Nephron (organoid): Measurements from ENCODE around the gene PADI4.

ENCODE experiments used
- H3K27ac Mint-ChIP-seq, 3 experiments: 2 replicates each; pipeline ENCODE4 v1.8.0; 2020; ENCODE audit warnings: mixed read lengths in 3 of 3, mild to moderate bottlenecking in 2 of 3, moderate library complexity in 1 of 3
- H3K27me3 Mint-ChIP-seq: 2 replicates; pipeline ENCODE4 v1.8.0; 2021; ENCODE audit warnings: low read depth, mild to moderate bottlenecking, moderate library complexity, mixed read lengths
- H3K36me3 Mint-ChIP-seq: 2 replicates; pipeline ENCODE4 v1.8.0; 2020; ENCODE audit warnings: low read depth, mixed read lengths
- H3K4me1 Mint-ChIP-seq: 2 replicates; pipeline ENCODE4 v1.8.0; 2020; ENCODE audit warnings: mixed read lengths
- H3K4me3 Mint-ChIP-seq, 3 experiments: 2 replicates each; pipeline ENCODE4 v1.8.0; 2020; ENCODE audit warnings: mild to moderate bottlenecking in 3 of 3, mixed read lengths in 3 of 3, moderate library complexity in 2 of 3
- H3K9me3 Mint-ChIP-seq: 2 replicates; pipeline ENCODE4 v1.8.0; 2020; ENCODE audit warnings: mixed read lengths
- CTCF ChIP-seq, 3 experiments: fragments of 200-600 bp; sonication (generic); IDR thresholded peaks; one replicate each; pipeline ENCODE4 v1.5.0; 2021; ENCODE audit warnings: antibody characterized with exemption in 3 of 3; ENCODE audit not compliant: unreplicated experiment in 3 of 3

Gene PADI4

GRCh38 chr1:17307946-17308345 lies at the start of gene PADI4:
PADI4 (plus strand) TSS chr1:17308197; CDS start chr1:17308223, 26 bp downstream.
- Mint-ChIP-seq H3K27me3 (peaks cover 13% of the 10 kb centered on the region), H3K27ac (no peak within 1 kb of the TSS), H3K4me1 (peaks cover 5% of the 10 kb centered on the region), H3K4me3 (no peak within 1 kb of the TSS), H3K9me3 (peaks cover 6% of the 10 kb centered on the region), H3K36me3 (no peaks in the 10 kb centered on the region)
- no peak for TF ChIP-seq CTCF (IDR thresholded peaks at IDR 0.05; ENCODE audit: unreplicated experiment in 3 of 3)

GRCh38 chr1:17258758-17259130 lies 49.3 kb upstream of the PADI4 start:
- Mint-ChIP-seq H3K27ac (no peak overlapping the region), H3K27me3 (peaks cover 14% of the 10 kb centered on the region), H3K9me3 (peaks cover 8% of the 10 kb centered on the region), H3K4me1 (no peaks in the 10 kb centered on the region), H3K4me3 (no peak overlapping the region), H3K36me3 (no peaks in the 10 kb centered on the region)
- TF ChIP-seq CTCF (IDR thresholded peaks at IDR 0.05; ENCODE audit: unreplicated experiment in 3 of 3): no peak

GRCh38 chr1:17259233-17259873 lies 48.6 kb upstream of the PADI4 start:
- H3K9me3 Mint-ChIP-seq: peaks cover 8% of the 10 kb centered on the region
- TF ChIP-seq CTCF (IDR thresholded peaks at IDR 0.05; ENCODE audit: unreplicated experiment in 3 of 3): no peak
- no peaks in the 10 kb centered on the region for H3K36me3 Mint-ChIP-seq

GRCh38 chr1:17260264-17260663 lies 47.7 kb upstream of the PADI4 start:
- peaks cover 8% of the 10 kb centered on the region for H3K9me3 Mint-ChIP-seq
- no peak for TF ChIP-seq CTCF (IDR thresholded peaks at IDR 0.05; ENCODE audit: unreplicated experiment in 3 of 3)
- no peak overlapping the region for H3K4me3 Mint-ChIP-seq
- no peak overlapping the region for H3K27ac Mint-ChIP-seq
- H3K36me3 Mint-ChIP-seq: no peaks in the 10 kb centered on the region
- peaks cover 14% of the 10 kb centered on the region for H3K27me3 Mint-ChIP-seq
- no peaks in the 10 kb centered on the region for H3K4me1 Mint-ChIP-seq

More at GRCh38 chr1:17259233-17259873, 48.6 kb upstream of the PADI4 start:
- Mint-ChIP-seq H3K4me3 (no peak overlapping the region), H3K27ac (no peak overlapping the region), H3K27me3 (peaks cover 14% of the 10 kb centered on the region), H3K4me1 (no peaks in the 10 kb centered on the region)

GRCh38 chr1:17260738-17261137 lies 47.3 kb upstream of the PADI4 start:
- Mint-ChIP-seq H3K4me1 (no peaks in the 10 kb centered on the region), H3K27ac (no peak overlapping the region), H3K36me3 (no peaks in the 10 kb centered on the region), H3K9me3 (peaks cover 8% of the 10 kb centered on the region), H3K27me3 (peaks cover 11% of the 10 kb centered on the region), H3K4me3 (no peak overlapping the region)
- no peak for TF ChIP-seq CTCF (IDR thresholded peaks at IDR 0.05; ENCODE audit: unreplicated experiment in 3 of 3)

- no peaks in the 10 kb centered on the region for H3K4me1 Mint-ChIP-seq
- TF ChIP-seq CTCF (IDR thresholded peaks at IDR 0.05; ENCODE audit: unreplicated experiment in 3 of 3): no peak
- H3K27ac Mint-ChIP-seq: no peak overlapping the region
- peaks cover 8% of the 10 kb centered on the region for H3K9me3 Mint-ChIP-seq
- no peak overlapping the region for H3K4me3 Mint-ChIP-seq
- no peaks in the 10 kb centered on the region for H3K36me3 Mint-ChIP-seq
- H3K27me3 Mint-ChIP-seq: peaks cover 4% of the 10 kb centered on the region
Measured at GRCh38 chr1:17263936-17264335, 44.1 kb upstream of the PADI4 start.
